Activated T-helper 9 cell treated with anti-CD3 and anti-CD28 coated beads, Interleukin-2, amount 50 U/mL, for 16 hours (primary cell): ENCODE results near the gene PRDM16.

Source experiments
- DNase-seq: peaks from one replicate; pipeline ENCODE4 v3.0.0-alpha.2; 2020; ENCODE audit warnings: low read depth

PRDM16 gene

GRCh38 chr1:3475839-3476573 lies 407.0 kb downstream of the PRDM16 start:
- DNase-seq = no peak

- DNase-seq = no peak
Measured at GRCh38 chr1:3476666-3477065, 407.7 kb downstream of the PRDM16 start.

- DNase-seq = no peak
Measured at GRCh38 chr1:3477241-3477995, 408.4 kb downstream of the PRDM16 start.

- no peak for DNase-seq
Measured at GRCh38 chr1:3478187-3478586, 409.2 kb downstream of the PRDM16 start.

GRCh38 chr1:3479511-3480368 lies 410.7 kb downstream of the PRDM16 start:
- DNase-seq = no peak

- DNase-seq = no peak
Measured at GRCh38 chr1:3480369-3480719, 411.3 kb downstream of the PRDM16 start.

- DNase-seq = no peak
Measured at GRCh38 chr1:3481046-3481445, 412.0 kb downstream of the PRDM16 start.

- no peak for DNase-seq
Measured at GRCh38 chr1:3481836-3482375, 412.9 kb downstream of the PRDM16 start.

GRCh38 chr1:3482378-3482849 lies 413.4 kb downstream of the PRDM16 start:
- no peak for DNase-seq

GRCh38 chr1:3483380-3483779 lies 414.4 kb downstream of the PRDM16 start:
- no peak for DNase-seq

- no peak for DNase-seq
Measured at GRCh38 chr1:3483801-3484444, 414.9 kb downstream of the PRDM16 start.

GRCh38 chr1:3485016-3485415 lies 416.0 kb downstream of the PRDM16 start:
- no peak for DNase-seq
